Measurements from ENCODE around the gene RBM27. TPM values are rescaled to one million over a fixed set of nuclear protein-coding genes. Genes with fewer than 3 reads are reported as not detected.
"Not testable (repeated sequence)": the region's sequence is repeated elsewhere in the genome, so short reads cannot be mapped to it uniquely, and the experiment has no call there.

Gene RBM27
- total RNA-seq, 1 experiment from 2014 or later = 18.8 TPM

DNA sequence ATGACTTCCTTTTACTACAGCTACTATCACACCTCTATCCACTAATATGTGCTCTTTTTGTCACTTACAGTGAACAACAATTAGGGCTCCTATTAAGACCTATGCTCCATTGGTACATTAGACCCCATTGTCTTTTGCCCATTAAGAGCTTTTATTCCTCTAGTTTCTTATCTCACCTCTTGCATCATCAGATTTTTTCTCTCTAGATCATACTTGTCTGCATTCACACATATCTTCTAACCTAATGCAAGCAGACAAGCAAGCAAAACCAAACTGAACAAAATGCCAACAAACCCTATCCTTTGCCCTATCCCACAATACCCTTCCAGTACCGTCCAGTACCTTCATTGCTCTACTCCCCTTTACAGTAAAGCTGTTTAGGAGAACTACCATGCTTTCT lies 10.1 kb upstream of the RBM27 start:
- intact Hi-C loops (cut with micrococcal nuclease) = no loop called here
- Histone ChIP-seq H3F3A (ENCODE audit: low read length, unreplicated experiment) (no peaks in the 10 kb centered on the region), H3K4me3 (ENCODE audit: low read length) (no peak overlapping the region), H3K79me2 (ENCODE audit: low read length) (no peaks in the 10 kb centered on the region), H3K27me3 (ENCODE audit: low read length) (no peaks in the 10 kb centered on the region), H3K4me2 (ENCODE audit: low read length) (no peak overlapping the region), H3K9ac (ENCODE audit: low read length) (no peak overlapping the region), H2AFZ (ENCODE audit: low read length) (no peak overlapping the region), H3K36me3 (ENCODE audit: low read depth, low read length) (no peaks in the 10 kb centered on the region), H3K9me3 (ENCODE audit: low read length) (no peaks in the 10 kb centered on the region), H4K20me1 (ENCODE audit: low read length) (no peaks in the 10 kb centered on the region), H3K9me2 (replicated peaks; ENCODE audit: low read length) (no peaks in the 10 kb centered on the region), H3K4me1 (ENCODE audit: insufficient read depth, low read length) (peaks cover 23% of the 10 kb centered on the region), H3K27ac (ENCODE audit: low read length) (no peak overlapping the region)
- TF ChIP-seq, protein P1, sequence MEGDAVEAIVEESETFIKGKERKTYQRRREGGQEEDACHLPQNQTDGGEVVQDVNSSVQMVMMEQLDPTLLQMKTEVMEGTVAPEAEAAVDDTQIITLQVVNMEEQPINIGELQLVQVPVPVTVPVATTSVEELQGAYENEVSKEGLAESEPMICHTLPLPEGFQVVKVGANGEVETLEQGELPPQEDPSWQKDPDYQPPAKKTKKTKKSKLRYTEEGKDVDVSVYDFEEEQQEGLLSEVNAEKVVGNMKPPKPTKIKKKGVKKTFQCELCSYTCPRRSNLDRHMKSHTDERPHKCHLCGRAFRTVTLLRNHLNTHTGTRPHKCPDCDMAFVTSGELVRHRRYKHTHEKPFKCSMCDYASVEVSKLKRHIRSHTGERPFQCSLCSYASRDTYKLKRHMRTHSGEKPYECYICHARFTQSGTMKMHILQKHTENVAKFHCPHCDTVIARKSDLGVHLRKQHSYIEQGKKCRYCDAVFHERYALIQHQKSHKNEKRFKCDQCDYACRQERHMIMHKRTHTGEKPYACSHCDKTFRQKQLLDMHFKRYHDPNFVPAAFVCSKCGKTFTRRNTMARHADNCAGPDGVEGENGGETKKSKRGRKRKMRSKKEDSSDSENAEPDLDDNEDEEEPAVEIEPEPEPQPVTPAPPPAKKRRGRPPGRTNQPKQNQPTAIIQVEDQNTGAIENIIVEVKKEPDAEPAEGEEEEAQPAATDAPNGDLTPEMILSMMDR (conservative IDR thresholded peaks at IDR 0.05; ENCODE audit: low read depth, low read length) = no peak
- no peak for DNase-seq
- ChIA-PET POLR2A (ENCODE audit: unreplicated experiment) (no interaction called here), CTCF (no interaction called here)
- no peak for ATAC-seq
- BruUV-seq (replicated peaks) = no TSS peak

DNA sequence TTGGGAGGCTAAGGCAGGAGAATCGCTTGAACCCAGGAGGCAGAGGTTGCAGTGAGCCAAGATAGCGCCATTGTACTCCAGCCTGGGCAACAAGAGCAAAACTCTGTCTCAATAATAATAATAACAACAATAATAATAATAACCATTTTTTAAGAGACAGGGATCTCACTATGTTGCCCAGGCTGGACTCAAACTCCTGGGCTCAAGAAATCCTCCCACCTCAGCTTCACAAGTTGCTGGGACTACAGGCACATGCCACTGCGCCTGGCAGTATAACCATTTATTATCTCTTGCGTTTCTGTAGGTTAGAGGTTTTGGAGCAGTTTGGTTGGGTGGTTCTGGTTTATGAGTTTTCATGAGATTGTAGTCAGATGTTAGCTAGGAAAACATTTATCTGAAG lies 8.4 kb upstream of the RBM27 start:
- H3K9ac ChIP-seq (ENCODE audit: low read length); H2AFZ ChIP-seq (ENCODE audit: low read length); ATAC-seq; DNase-seq; H4K20me1 ChIP-seq (ENCODE audit: low read length); H3K9me3 ChIP-seq (ENCODE audit: low read length); H3F3A ChIP-seq (ENCODE audit: low read length, unreplicated experiment); H3K27ac ChIP-seq (ENCODE audit: low read length); H3K36me3 ChIP-seq (ENCODE audit: low read depth, low read length); H3K9me2 ChIP-seq (replicated peaks; ENCODE audit: low read length); H3K4me2 ChIP-seq (ENCODE audit: low read length); POLR2A ChIA-PET (ENCODE audit: unreplicated experiment); H3K4me1 ChIP-seq (ENCODE audit: insufficient read depth, low read length); intact Hi-C loops (cut with micrococcal nuclease); H3K4me3 ChIP-seq (ENCODE audit: low read length); H3K27me3 ChIP-seq (ENCODE audit: low read length); CTCF ChIA-PET; H3K79me2 ChIP-seq (ENCODE audit: low read length); BruUV-seq (replicated peaks): not testable (repeated sequence)

DNA sequence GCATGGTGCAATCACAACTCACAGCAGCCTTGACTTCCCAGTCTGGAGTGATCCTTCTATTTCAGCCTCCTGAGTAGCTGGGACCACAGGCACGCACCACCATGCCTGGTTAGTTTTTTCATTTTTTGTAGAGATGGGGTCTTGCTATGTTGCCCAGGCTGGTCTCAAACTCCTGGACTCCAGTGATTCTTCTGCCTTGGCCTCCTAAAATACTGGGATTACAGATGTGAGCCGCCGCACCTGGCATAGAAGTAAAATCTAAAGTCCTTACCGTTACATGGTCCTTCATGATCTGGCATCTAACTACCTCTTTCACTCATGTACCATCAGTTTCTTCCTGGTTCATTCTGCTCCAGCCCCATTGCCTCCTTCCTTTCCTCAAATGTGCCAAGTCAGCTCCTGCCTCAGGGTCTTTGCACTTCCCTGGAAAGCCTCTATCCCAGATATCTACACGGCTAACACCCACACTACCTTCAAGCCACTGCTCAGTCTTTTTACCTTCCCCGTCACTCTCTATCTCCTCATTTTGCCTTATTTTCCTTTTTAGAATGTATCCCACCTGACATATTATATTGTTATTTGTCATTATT lies 6.9 kb upstream of the RBM27 start:
- no TSS peak for BruUV-seq (replicated peaks)
- no peak overlapping the region for H3K4me3 ChIP-seq (ENCODE audit: low read length)
- H2AFZ ChIP-seq (ENCODE audit: low read length) = no peak overlapping the region
- ATAC-seq (no peak), DNase-seq (no peak)
- CTCF ChIA-PET = no interaction called here
- no peaks in the 10 kb centered on the region for H3K36me3 ChIP-seq (ENCODE audit: low read depth, low read length)
- intact Hi-C loops (cut with micrococcal nuclease) = no loop called here
- POLR2A ChIA-PET (ENCODE audit: unreplicated experiment) = no interaction called here
- H3K4me1 ChIP-seq (ENCODE audit: insufficient read depth, low read length) = no peaks in the 10 kb centered on the region
- H4K20me1 ChIP-seq (ENCODE audit: low read length) = no peaks in the 10 kb centered on the region
- H3F3A ChIP-seq (ENCODE audit: low read length, unreplicated experiment) = no peaks in the 10 kb centered on the region
- no peak overlapping the region for H3K4me2 ChIP-seq (ENCODE audit: low read length)
- no peak overlapping the region for H3K27ac ChIP-seq (ENCODE audit: low read length)
- no peaks in the 10 kb centered on the region for H3K27me3 ChIP-seq (ENCODE audit: low read length)
- no peaks in the 10 kb centered on the region for H3K9me3 ChIP-seq (ENCODE audit: low read length)
- no peaks in the 10 kb centered on the region for H3K9me2 ChIP-seq (replicated peaks; ENCODE audit: low read length)
- no peaks in the 10 kb centered on the region for H3K79me2 ChIP-seq (ENCODE audit: low read length)
- TF ChIP-seq, protein P1 (conservative IDR thresholded peaks at IDR 0.05; ENCODE audit: low read depth, low read length) = no peak
- no peak for TF ChIP-seq EZH2 (IDR thresholded peaks at IDR 0.05; ENCODE audit: low read length, unreplicated experiment)
- no peak for TF ChIP-seq EZH2phosphoT487 (IDR thresholded peaks at IDR 0.05; ENCODE audit: borderline replicate concordance, low read length)
- no peak overlapping the region for H3K9ac ChIP-seq (ENCODE audit: low read length)
